Right ventricle myocardium superior (tissue), 1 donor: ENCODE data around the gene MRPS18B. TPM values are rescaled to one million over a fixed set of nuclear protein-coding genes. Genes with fewer than 3 reads are reported as not detected.

Experiments used
- ATAC-seq: fragments of 200-7000 bp; cut with Tn5 transposase; one replicate; pipeline ENCODE4 v1.9.1; 2020; ENCODE audit warnings: mild to moderate bottlenecking; ENCODE audit not compliant: poor library complexity
- DNase-seq: peaks from one replicate; pipeline ENCODE4 v3.0.0-alpha.2; 2020
- intact Hi-C: fragments of 100-400 bp; cut with DNase I; formaldehyde crosslinking; loops from one replicate; pipeline ENCODE4 v1.11.2; 2022
- total RNA-seq: library from RNA; stranded (reverse); fragmentation: NEBNext Ultra II Directional; extraction: Animal tissue kit (Norgen Biotek cat#: 25700); gene quantifications from one replicate; pipeline ENCODE4 v1.2.1, GENCODE V29; 2021
- donor health status: DM: no; HTN: yes; CAD: no; lungs with severe emphysema.

MRPS18B gene
- total RNA-seq, 1 donor from 2014 or later = 124 TPM

DNA sequence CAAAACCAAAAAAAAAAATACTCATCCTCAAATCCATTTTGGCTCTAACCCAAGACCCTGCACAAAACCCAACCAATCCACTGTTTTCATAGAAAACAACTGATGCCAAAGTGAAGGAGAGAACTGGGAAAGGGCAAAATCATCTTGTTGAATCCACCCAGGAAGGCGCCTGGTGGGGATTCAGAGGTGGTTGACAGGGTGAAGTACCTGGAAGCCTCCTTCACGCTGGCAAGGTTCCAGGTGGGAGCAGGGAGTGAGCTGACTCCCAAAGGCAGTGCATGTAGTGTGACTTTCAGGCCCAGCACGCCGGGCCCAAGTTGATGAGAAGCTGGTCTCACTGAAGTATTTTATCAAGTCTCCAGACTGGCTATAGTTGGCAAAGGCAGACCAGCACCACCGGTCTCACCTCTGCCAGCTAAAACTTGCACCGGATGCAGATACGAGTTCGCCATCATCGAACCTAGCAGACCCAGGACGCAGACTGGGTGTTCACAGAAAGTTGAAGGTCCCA, 17.1 kb upstream of the MRPS18B start:
- DNase-seq = peak; percentile 56
- ATAC-seq = peak; percentile 13
- intact Hi-C loops = no loop called here

DNA sequence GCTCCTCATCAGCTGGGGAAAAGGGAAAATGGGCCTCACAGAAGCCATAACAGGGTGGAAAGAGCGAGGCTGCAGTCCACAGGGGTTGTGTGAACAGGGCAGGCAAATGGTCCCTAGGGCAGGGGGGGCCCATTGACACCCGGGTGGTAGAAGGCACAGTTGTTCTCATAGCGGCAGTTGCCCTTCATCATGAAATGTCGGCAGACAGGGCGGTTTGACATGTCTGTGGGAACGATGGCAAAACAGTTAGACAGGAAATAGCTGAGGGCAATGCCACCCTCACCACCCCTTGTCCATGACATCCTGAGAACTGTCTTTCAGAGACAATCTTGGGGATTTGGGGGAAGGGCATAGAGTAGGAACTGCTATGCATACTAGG, 16.2 kb upstream of the MRPS18B start:
- no peak for ATAC-seq
- DNase-seq = no peak
- intact Hi-C loops = no loop called here

DNA sequence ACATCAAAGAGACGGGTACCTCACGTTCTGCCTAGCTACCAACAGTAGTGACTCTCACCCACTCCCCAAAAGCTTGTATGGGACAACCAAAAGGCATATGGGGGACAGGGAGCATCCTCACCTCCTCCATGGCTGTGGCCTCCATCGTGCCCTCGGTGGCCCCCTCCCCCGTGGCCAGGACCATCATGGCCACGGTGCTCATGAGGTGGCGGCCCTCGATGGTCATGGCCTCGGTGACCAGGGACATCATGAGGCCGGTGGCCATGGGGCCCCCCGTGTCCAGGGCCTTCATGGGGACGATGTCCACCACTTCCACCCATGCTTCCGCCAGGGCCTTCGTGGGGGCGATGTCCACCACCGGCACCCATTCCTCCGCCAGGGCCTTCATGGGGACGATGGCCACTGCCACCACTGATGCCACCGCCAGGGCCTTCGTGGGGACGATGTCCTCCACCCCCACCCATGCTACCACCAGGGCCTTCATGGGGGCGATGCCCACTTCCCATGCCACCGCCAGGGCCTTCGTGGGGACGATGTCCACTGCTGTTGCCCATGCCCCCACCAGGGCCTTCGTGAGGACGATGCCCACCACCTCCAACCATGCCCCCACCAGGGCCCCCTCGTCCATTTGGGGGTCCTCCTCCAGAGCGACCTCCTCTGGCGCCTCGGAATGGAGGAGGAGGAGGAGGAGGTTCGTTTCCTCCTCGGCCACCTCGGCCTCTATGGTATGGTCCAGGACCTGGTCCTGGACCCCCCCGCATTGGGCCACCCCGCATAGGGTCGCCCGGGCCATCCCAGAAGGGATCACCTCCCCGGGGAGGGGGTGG, 15.6 kb upstream of the MRPS18B start:
- ATAC-seq (no peak), DNase-seq (no peak)
- intact Hi-C loops = no loop called here

DNA sequence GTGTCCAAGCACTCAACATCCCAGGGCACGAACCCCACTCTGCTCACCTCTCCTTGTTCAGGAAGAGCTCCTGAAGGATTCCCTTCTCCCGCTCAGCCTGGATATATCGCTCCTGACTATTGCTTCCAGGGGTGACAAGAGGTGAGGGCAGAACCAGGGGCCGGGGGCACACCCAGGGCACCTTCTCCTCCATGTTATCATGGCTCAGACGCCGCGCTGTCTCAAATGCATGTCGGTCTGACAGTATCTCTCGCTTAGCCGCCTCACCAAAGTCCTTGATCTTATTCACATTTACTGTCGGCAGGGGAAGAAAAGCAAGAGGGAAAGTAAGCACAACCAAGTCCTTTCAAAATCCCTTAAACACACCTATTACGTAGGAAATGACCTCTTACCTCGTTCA, 13.7 kb upstream of the MRPS18B start:
- intact Hi-C loops = no loop called here
- no peak for DNase-seq
- ATAC-seq = no peak

DNA sequence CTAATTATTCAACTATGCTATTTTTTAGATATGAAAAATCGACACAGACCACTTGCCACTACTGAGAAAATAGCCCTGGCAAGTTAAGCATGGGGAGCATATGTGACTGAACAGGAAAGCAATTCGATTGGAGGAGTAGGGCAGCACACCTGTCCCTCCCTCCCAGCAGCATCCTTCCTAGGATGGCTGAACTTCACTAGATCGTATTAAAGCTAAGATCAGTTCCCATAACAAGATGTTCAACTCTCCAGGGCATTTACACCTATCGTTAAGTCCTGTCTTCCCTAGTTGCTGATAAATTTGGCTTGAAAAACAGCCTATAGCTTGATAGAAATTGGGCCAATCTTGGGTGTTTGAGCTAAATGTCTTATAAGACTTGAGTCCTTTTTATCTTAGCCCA, 7.6 kb upstream of the MRPS18B start:
- DNase-seq = no peak
- no peak for ATAC-seq
- intact Hi-C loops = no loop called here

DNA sequence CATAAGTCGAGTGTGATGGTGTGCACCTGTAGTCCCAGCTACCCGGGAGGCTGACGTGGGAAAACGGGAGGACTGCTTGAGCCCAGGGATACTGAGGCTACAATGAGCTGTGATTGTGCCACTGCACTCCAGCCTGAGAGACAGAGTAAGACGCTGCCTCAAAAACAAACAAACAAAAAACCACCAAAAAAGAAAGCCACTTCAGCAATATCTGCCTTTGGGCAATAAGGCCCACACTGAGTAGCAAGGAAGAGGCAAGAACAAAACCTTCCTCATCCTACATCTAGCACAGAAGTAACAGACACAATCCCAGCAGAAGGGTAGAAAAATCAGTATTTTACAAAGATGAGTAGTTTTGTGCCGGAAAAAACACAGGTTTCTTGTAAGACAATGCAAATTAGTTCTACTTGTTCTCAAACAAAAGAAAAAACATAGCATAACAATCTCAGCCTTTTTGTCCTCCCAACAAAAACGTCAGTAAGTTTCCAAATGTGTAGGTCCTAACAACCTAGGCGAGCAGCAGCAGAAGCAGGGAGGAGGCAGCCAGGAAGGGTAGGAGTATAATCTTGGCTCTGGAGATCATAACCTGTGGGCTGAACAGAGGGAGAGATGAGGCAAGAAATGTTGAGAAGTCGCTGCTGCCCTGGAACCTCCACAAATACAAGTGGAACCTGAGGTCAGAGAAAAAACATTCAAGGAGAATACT, 6.3 kb upstream of the MRPS18B start:
- no peak for ATAC-seq
- intact Hi-C loops = no loop called here
- DNase-seq = no peak

DNA sequence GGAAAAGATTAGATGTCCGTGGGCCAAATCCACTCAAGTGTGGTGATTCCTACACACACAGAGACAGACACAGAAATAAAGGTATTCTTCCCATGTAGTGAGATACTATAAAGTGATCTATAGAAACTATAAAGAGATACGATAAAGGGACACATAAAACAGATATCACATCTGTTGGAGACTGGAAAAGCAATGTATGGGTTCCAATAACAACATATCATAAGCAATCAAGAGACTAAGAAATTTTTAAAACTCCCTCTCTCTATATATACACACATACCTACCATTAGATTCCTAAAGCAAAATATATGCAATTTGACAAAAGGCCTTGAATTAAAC, 5.8 kb upstream of the MRPS18B start:
- DNase-seq (no peak), ATAC-seq (no peak)
- intact Hi-C loops = no loop called here

DNA sequence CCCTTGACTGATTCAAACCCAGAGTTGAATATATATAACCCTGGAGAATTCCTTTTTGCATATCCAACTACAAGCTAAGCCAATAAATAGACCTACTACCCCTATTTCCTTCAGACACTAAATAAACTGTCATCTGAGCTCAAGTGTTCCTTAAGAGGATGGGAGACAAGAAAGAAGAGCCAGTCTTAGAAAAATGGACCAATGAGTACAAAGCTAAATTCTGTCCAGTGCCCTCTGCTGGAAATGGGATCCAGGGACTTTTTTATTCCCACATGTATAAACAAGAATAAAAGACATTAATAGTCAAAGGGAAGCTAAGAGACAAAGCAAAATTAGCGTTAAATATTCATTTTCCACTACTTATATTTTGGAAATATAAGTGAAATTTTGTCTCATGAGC, 5.4 kb upstream of the MRPS18B start:
- intact Hi-C loops = no loop called here
- no peak for ATAC-seq
- DNase-seq = no peak

DNA sequence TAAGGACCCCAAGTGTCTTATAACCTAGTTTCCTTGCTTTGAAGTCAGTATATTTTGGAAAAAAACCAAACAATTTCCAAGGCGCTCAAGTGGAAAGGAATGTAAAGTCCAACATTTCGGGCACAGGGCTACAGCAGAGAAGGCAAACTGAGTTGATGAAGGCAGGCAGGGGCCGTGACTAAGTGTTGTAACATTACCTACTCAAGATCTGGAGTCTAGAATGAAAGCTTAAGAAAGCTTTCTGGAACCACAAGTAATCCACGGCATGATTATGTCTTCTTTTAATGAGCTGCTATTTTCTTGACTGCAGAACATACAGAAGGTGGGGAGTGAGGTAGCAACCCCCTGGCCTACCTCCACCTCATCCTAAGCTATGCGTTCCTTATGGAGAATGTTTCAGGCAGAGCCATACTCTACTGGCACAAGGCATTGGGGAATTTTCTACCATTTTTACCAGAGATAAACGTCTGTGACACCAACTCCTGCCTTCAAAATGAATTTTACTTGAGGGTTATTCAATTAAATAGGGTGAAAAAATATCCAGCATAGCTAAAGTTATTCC, 4.9 kb upstream of the MRPS18B start:
- intact Hi-C loops = no loop called here
- ATAC-seq (no peak), DNase-seq (no peak)

DNA sequence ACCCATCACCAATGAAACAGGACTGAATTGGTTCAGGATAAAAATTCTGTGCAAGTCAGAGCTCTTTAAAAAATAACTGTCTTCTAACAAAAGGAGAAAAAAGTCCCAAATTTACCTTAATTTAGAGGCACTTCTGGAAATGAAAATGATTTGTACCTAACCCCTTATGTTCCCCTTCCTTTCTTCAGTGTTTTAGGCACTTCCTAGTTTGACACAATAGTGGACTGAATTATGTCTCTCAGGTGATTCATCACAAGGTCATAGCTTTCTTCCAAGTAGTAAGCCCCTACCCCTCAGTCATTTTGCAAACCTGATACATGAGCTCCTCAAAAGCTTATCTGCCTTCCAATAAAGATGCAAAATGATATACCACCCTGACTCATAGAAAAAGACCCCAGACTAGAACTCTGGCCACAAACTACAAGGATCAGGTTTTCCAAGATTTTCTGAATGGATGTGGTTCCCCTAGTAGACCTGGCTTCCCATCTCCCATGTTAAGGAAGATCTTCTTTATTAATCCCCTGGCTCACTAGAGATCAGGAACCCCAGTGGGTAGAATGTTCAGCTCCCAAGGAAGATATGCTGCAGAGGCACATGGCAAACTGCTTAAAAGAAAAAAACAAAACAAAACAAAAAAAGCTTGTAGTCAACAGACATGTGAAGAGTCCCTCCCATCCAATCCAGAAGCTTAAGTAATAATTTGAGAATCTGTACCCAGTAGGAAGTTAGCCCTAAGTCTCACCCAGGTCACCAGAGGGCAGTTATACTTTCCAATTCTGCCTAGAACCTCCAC, 4.2 kb upstream of the MRPS18B start:
- ATAC-seq (no peak), DNase-seq (no peak)
- intact Hi-C loops = no loop called here

DNA sequence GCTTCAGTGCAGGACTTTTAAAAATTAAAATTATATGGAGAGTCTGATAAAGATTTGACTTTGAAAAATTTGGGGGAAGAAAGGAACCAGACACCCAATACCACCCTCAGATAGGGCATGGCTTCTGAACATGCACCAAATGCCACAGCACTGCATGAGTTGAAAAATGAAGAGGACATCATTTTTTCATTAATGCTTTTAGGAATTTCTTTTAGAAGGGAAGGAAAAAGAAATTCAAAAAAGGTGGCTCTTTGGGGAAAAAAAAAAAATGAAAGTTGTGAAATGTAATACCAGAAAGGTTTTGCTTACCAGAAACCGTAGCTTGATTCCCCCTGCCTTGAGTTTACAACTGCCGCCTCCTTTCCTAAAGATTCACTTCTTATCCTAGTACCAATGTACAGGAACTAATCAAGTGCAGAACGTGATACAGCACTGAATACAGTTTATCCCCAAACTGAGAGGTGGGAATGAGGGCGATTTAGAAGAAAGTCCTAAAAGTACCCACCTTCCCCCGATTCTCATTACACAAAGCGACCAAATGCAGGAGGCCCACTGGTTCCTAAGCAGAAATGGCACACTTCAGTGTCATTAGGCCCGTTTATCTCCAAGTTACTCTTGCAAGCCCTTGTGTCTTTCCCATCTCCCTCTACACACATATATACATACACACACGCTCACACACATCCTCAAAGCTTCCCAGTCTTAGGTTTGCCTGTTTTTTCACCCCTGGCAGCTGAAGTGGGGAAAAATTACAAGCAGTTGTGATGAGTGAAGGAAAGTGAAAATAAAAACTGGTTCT, 3.4 kb upstream of the MRPS18B start:
- ATAC-seq (no peak), DNase-seq (no peak)
- intact Hi-C loops = no loop called here

DNA sequence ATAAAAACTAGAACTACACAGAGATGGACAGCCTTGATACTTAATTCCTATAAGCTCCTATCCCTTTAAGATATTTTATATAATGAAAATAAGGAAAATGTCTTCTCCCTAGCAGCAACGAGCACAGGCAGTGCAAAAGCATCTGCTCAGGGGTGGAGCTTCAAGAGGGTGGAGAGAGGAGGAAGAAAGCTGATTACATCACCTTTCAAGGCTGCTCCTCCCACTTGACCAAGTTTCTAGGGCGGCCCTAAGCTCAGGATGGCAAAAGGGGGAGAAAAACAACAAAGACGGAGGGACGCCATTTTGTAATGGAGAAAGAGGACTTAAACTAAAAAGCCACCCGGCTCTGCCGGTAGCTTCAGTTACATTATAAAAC, 2.8 kb upstream of the MRPS18B start:
- intact Hi-C loops = loop anchor here (5.0 kb wide), 1 partner anchor 102 kb away; the partner anchor contains the start of gene MDC1
- ATAC-seq = peak; percentile 72
- DNase-seq = peak; percentile 76

DNA sequence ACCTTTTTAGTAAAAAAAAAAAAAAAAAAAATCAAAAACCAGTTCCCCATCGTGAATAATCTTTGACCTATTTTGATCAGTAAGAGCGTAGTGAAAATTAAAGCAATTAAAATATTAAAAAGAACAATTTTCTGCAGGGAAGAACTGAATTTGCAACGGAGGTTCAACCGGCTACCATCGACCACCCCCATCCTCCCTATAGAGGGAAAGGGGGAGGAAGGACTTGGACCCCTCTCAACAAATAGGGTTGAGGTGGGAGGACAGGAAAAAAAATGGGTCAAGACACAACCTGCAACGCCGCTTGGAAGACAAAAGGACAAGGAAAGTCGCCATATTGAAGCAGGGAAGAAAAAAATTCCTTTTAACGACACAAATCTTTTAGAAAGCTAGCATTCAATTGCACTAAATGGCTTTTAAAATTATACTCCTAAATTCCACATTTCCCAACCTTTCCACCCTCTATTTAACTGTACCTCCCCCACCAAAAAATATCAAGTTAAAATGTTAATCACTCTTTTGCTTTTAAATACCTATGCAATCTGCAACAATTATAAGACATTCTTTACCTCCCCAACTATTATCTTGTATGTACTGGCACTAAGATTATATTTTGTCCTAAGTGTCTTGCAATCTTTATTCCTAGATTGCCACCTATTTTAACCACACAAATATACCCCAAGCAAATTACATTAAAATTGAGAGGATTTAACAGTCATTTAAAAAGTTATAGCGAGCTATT, 2.3 kb upstream of the MRPS18B start:
- intact Hi-C loops = loop anchor here (5.0 kb wide), 1 partner anchor 102 kb away; the partner anchor contains the start of gene MDC1
- no peak for DNase-seq
- ATAC-seq = peak; percentile 13

DNA sequence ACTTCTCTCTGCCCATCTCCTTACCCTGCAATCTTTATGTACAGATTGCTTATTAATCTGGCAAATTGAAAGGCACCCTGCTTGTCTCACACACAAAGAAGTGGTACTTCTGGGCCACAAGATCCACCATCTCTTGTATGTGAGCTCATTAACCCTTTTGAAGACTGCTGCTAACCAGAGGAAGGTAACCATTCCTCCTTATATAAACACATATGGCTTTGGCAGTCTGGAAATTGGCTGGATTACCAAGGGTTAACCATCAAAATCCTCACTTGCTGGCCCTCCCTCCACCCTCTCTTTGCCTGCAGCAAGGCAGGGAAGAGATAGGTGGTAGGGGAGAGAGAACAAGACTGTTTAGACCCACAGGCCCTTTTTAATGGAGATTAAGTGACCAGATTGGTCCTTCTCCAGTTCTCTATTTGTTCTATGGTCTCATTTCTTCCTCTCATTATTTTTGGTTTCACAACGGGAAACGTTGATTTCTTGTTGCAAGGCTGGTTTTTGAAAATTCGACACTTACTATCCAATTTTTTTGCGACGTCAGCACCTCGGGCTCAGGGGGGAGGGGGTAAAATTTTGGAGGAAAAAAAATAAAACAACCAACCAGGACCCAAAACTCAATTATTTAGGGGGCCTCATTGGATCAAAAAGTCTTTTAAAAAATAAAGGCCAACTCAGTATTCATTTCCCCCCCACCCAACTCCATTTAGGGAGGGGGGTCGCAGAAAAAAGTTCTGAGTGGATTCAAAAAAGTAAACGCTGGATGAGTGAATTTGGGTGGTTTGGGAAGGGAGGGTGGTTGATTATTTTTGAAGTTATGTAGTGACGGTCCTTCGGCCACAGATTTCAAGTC, 1.5 kb upstream of the MRPS18B start:
- intact Hi-C loops = loop anchor here (5.0 kb wide), 1 partner anchor 101 kb away; the partner anchor contains the start of gene MDC1
- DNase-seq (no peak), ATAC-seq (peak; percentile 0)

DNA sequence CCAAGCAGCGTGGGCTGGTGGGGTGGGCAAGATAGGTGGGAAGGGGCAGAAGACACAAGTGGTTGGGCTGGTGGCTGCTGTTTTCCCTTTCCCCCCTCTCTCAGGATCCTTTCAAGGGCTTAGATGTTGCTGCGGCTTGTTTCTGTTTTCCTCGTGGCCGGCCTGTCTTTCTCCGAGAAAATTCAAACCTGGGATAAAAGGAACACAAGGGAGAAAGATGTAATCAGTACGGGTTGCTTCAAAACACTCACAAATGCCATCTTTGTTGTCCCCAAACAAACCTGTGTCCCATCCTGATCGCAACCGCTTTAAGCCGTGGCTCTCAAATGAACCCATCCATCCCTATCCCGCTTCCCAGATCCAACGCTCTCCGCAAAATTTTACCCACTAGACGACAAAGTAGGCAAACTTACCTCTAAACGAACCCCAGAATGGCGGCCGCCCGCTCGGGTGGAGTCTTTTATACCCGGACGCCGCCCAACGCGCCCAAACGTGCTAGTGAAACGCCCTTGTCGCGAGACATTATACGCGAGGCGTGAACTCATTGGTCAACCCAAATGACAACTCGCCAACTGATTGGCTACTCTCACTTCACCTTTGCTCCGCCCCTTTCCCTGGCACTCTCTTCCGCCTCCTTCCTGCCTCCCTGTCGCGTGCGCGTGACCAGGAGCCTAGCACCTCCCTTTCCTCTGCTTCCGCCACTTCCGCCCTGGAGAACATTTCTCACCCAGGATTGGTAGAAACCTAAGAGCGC, 652 bp upstream of the MRPS18B start, which contains the start of gene PPP1R10:
Gene PPP1R10, minus strand, starts transcription at position 433 of the 754 bp plus-strand sequence. CDS start 7,299 bp downstream, outside the sequence.
- peak; percentile 98 for DNase-seq
- intact Hi-C loops = loop anchor here (5.0 kb wide), 1 partner anchor 100 kb away; the partner anchor contains the start of gene MDC1
- peak; percentile 88 for ATAC-seq
